ENCODE results near the gene HSPE1.

Gene HSPE1

GRCh38 chr2:197513915-197514314 lies 13.7 kb downstream of the HSPE1 start:
- Histone ChIP-seq H3K4me3 (replicated peaks; ENCODE audit: low read depth, low read length) (no peak overlapping the region), H3K36me3 (ENCODE audit: control insufficient read depth, insufficient read depth, low read length) (no peaks in the 10 kb centered on the region), H3K27me3 (replicated peaks; ENCODE audit: control insufficient read depth, insufficient read depth, low read length) (no peaks in the 10 kb centered on the region)
- no peak for TF ChIP-seq CTCF (IDR thresholded peaks at IDR 0.05; ENCODE audit: insufficient read depth, low read length, poor library complexity, severe bottlenecking)
- no peak for DNase-seq (ENCODE audit: extremely low read depth, insufficient read length)

GRCh38 chr2:197514754-197515153 lies 14.6 kb downstream of the HSPE1 start:
- TF ChIP-seq CTCF (IDR thresholded peaks at IDR 0.05; ENCODE audit: insufficient read depth, low read length, poor library complexity, severe bottlenecking) = no peak
- Histone ChIP-seq H3K27me3 (replicated peaks; ENCODE audit: control insufficient read depth, insufficient read depth, low read length) (no peaks in the 10 kb centered on the region), H3K4me3 (replicated peaks; ENCODE audit: low read depth, low read length) (peak overlapping the region; percentile 92; the same call in 1 of the 2 replicates), H3K36me3 (ENCODE audit: control insufficient read depth, insufficient read depth, low read length) (no peaks in the 10 kb centered on the region)
- no peak for DNase-seq (ENCODE audit: extremely low read depth, insufficient read length)

GRCh38 chr2:197515315-197515738 lies 15.1 kb downstream of the HSPE1 start:
- Histone ChIP-seq H3K36me3 (ENCODE audit: control insufficient read depth, insufficient read depth, low read length) (no peaks in the 10 kb centered on the region), H3K27me3 (replicated peaks; ENCODE audit: control insufficient read depth, insufficient read depth, low read length) (no peaks in the 10 kb centered on the region), H3K4me3 (replicated peaks; ENCODE audit: low read depth, low read length) (peak overlapping the region; percentile 92)
- DNase-seq (ENCODE audit: extremely low read depth, insufficient read length) = no peak
- no peak for TF ChIP-seq CTCF (IDR thresholded peaks at IDR 0.05; ENCODE audit: insufficient read depth, low read length, poor library complexity, severe bottlenecking)

- Histone ChIP-seq H3K36me3 (ENCODE audit: control insufficient read depth, insufficient read depth, low read length) (no peaks in the 10 kb centered on the region), H3K4me3 (replicated peaks; ENCODE audit: low read depth, low read length) (peak within 1 kb of the TSS; percentile 92), H3K27me3 (replicated peaks; ENCODE audit: control insufficient read depth, insufficient read depth, low read length) (no peaks in the 10 kb centered on the region)
- TF ChIP-seq CTCF (IDR thresholded peaks at IDR 0.05; ENCODE audit: insufficient read depth, low read length, poor library complexity, severe bottlenecking) = no peak
- peak; percentile 99 for DNase-seq (ENCODE audit: extremely low read depth, insufficient read length)
Measured at GRCh38 chr2:197515739-197516392, 15.7 kb downstream of the HSPE1 start, which contains the start of gene MOB4. TSS of gene MOB4 (plus strand) at chr2:197516066. CDS start at chr2:197516087, 21 bp downstream.

- Histone ChIP-seq H3K27me3 (replicated peaks; ENCODE audit: control insufficient read depth, insufficient read depth, low read length) (no peaks in the 10 kb centered on the region), H3K36me3 (ENCODE audit: control insufficient read depth, insufficient read depth, low read length) (no peaks in the 10 kb centered on the region), H3K4me3 (replicated peaks; ENCODE audit: low read depth, low read length) (peak overlapping the region; percentile 92)
- TF ChIP-seq CTCF (IDR thresholded peaks at IDR 0.05; ENCODE audit: insufficient read depth, low read length, poor library complexity, severe bottlenecking) = no peak
- no peak for DNase-seq (ENCODE audit: extremely low read depth, insufficient read length)
Measured at GRCh38 chr2:197516393-197516761, 16.2 kb downstream of the HSPE1 start.

GRCh38 chr2:197517150-197517549 lies 17.0 kb downstream of the HSPE1 start:
- DNase-seq (ENCODE audit: extremely low read depth, insufficient read length) = no peak
- TF ChIP-seq CTCF (IDR thresholded peaks at IDR 0.05; ENCODE audit: insufficient read depth, low read length, poor library complexity, severe bottlenecking) = no peak
- Histone ChIP-seq H3K27me3 (replicated peaks; ENCODE audit: control insufficient read depth, insufficient read depth, low read length) (no peaks in the 10 kb centered on the region), H3K36me3 (ENCODE audit: control insufficient read depth, insufficient read depth, low read length) (no peaks in the 10 kb centered on the region), H3K4me3 (replicated peaks; ENCODE audit: low read depth, low read length) (peak overlapping the region; percentile 92)

Measured in GM06990 (cell line).